Measurements from ENCODE around the gene NEK9.

The NEK9 gene

GRCh38 chr14:75063491-75064204 lies 63.2 kb downstream of the NEK9 start, which contains the start of gene ACYP1:
TSS of gene ACYP1 (minus strand) at chr14:75064024. CDS start at chr14:75063553, 471 bp downstream.
- DNase-seq: peak; percentile 89

GRCh38 chr14:75063013-75063412 lies 63.8 kb downstream of the NEK9 start:
- no peak for DNase-seq

DNA sequence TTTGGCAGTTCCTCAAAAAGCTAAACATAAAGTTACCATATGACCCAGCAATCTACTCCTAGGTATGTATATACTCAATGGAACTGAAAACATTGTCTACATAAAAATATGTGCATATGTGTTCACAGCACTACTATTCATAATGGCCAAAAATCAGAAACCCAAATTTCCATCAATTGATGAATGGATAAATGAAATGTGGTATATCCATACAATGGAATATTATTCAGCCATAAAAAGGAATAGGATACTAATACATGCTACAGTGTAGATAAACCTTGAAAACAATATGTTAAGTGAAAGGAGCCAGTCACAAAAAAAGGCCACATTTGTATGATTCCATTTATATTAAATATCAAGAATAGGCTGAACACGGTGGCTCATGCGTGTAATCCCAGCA lies 66.4 kb downstream of the NEK9 start:
- no peak for DNase-seq

DNA sequence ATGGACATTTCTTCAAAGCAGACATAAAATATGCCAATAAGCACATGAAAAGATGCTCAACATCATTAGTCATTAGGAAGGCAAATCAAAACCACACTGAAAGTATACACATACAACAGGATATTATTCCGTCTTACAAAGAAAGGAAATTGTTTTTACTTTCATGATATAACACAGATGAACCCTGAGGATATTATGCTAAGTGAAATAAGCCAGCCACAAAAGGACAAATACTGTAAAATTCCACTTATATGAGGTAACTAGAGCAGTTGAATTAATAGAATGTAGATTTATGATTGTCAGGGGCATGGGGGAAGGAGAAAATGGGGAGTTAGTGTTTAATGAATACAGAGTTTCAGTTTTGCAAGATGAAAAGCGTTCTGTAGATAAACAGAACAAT lies 67.2 kb downstream of the NEK9 start:
- no peak for DNase-seq

DNA sequence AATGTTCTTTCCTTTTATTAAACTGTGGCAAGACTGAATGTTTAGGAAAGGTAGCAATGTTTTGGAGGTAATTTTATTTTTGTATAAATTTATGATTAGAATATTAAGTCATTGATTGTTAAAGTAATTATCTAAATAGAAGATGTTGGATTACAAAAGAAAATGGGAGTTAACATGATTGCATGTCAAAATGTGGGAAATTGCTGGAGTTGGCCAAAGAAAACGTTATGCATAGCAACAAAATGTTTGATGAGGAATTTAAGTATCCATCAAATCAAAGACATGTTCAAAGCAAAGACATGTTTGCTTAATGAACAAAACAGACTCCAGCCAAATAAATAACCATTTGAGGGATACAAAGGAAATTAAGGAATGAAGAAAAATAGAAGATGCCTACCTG lies 72.4 kb downstream of the NEK9 start:
- DNase-seq: no peak

GRCh38 chr14:75053396-75054291 lies 73.2 kb downstream of the NEK9 start:
- DNase-seq: no peak

DNA sequence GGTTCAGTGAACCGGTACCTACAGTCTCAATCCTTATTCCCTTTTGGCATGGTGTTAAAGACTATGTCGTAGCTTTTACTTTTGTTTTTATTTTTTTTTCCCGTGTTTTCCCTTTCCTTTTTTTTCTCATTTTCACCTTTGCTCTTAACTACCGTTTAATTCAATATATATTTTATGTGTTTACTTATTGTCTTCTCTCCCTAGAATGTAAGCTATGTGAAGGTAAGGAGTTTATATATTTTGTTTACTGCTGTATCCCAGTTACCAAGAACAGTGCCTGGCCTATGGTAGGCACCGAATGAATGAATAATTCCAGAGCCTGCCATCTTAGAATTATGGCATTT lies 75.3 kb downstream of the NEK9 start:
- DNase-seq: no peak

DNA sequence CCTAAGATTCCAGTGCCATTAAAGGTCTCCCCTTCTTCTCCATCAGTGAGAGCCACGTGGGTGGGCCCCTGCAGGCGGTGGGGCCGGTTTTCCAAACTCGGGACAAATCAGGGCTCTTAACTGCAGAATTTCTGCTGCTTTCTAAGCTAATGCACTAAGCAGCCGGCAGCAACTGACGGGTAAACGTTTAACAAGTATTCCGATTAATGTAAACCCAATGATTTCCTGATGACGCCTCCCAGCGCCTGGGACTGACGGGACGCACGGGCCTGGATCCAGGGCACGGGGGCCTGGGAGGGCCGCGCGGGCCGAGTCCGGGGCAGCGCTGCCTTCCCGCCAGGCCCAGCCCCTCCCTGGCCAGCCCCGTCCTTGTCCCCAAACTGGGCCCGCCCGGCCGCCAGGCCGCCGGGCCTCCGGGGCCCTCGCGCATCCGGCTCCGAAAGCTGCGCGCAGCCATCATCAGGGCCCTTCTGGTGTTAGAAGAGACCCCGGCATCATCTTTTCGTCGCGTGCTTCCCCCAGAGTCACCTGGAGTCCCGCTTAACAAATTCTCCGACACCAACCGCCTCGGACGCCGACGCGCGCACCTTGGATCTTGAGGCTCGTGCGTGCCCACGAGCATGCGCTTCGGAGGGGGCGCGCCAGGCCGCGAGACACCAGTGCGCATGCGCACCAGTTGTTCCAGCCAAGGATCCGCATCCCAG lies 75.8 kb downstream of the NEK9 start, which contains the start of gene MLH3:
Gene MLH3, minus strand, starts transcription at position 616 of the 704 bp plus-strand sequence. CDS start 1,812 bp downstream, outside the sequence.
- DNase-seq: peak; percentile 86

GRCh38 chr14:75049731-75050201 lies 77.1 kb downstream of the NEK9 start:
- no peak for DNase-seq

- DNase-seq: no peak
These were observed 77.7 kb downstream of the NEK9 start for GRCh38 chr14:75049136-75049535.

GRCh38 chr14:75048101-75048500 lies 78.7 kb downstream of the NEK9 start:
- DNase-seq: no peak

- no peak for DNase-seq
These were observed 79.3 kb downstream of the NEK9 start for GRCh38 chr14:75047506-75047905.

DNA sequence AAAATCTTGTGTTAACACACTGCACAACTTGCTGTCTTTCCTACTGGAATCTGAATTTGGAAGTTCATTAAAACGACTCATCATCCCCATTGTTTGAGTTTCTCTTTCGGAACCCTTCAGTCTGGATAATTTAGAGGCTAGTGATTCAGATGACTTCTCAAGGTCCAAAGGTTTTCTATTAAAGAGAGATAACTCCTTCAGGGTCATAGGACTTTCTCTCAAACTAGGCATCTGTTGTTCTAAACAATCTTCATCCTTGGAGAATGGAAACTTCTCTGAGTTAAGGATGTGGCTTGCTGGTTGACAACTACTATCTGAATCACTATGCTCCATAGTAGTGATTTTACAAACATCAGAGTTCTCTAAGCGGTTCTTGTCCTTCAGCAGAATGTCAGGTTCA lies 79.9 kb downstream of the NEK9 start:
- no peak for DNase-seq

DNA sequence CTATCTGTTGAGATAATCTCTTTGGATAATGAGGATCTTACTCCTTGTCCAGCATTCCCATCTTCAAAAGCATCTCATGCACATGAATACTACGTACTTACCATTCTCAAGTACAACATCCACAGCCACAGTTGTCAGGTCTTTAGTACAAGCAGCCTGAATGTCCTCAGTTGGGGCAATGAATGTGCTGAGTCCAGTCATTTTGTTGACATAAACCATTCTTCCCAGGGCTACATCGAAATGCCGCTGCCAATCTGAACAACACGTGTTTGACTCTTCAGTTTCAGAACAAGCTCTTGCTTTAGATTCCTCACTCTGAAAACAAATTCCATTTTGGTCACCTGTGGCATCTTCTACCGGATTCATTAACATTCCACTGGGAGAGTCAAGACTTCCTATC lies 80.6 kb downstream of the NEK9 start:
- no peak for DNase-seq

GRCh38 chr14:75044752-75045151 lies 82.1 kb downstream of the NEK9 start:
- DNase-seq: no peak

GRCh38 chr14:75044322-75044721 lies 82.5 kb downstream of the NEK9 start:
- no peak for DNase-seq

DNA sequence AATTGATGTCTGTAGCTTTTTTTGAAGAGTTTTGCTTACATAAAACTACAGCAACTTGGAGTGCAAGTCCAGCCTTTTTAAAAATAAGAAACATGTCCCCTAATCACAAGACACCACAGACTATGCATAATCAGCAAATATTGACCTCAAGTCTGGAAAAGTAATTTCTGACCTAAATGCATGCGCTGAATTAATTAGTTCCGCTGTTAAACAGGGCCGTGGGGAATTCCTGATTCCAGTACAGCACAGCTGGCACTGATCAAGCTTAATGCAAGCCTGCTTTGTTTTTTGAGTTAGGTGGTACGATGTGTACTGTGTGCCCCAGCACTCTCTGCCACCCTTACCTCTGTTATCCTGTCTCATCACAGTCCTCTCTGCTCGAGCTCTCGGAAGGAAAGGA lies 84.8 kb downstream of the NEK9 start:
- no peak for DNase-seq

GRCh38 chr14:75041613-75042012 lies 85.2 kb downstream of the NEK9 start:
- no peak for DNase-seq

GRCh38 chr14:75040959-75041358 lies 85.9 kb downstream of the NEK9 start:
- DNase-seq: no peak

DNA sequence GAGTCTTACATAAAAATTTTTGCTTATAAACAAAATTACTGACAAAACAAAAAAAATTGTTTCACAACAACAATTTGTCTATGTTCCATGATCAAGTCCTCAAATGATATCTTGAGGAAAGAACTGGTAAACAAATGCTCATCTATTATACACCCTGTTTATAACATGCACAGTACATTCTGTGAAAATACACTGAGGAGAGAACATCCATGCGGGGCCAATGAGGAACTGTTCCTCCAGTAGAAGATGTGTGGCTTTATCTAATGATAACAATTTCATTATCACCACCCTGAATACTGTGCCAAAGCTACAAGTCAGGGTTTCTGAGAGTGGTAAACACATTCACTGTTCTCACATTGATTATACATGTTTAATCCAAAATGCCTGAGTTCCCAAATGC lies 86.3 kb downstream of the NEK9 start:
- DNase-seq: no peak

DNA sequence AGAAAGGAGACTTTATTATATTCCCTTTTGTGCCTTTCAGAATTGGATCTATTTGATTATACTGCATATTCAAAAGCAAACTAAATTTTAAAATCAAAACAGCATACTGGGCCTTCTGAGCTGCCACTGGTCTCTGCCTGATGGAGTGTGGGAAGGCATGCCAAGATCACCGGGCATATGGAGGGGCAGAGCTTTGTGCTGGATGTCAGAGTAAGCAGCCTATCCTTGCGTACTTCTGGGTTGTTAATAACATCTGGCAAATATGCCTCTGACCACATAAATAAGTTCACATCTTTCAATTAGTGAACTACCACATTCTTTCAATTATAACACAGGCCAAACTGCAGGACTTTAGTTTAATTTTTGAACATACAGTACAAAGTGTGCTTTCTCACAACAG lies 93.9 kb downstream of the NEK9 start:
- no peak for DNase-seq

DNA sequence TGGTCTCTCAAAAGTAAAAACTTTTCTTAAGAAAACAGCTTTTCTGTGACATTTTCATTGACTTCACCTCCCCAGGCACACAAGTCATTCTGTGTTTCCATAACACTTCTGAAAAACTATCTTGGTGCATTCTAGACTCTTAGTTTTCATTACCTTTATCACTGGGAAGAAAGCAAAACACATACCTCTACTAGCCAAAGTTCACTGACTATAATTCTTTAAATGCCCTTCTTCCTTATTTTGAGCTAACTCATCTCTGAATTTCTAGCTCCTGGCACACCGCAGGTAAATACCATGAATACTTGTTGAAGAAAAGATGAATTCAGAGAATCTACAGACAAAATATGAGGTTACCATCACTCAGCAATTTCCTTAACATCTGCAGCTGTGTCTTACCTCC lies 96.7 kb downstream of the NEK9 start:
- no peak for DNase-seq

Measured in DMS79 (cell line).